Bronchial epithelial cell (primary cell): ENCODE measurements around the gene RHBDD3. TPM values are rescaled to one million over a fixed set of nuclear protein-coding genes. Genes with fewer than 3 reads are reported as not detected.

ENCODE experiments used
- DNase-seq: peaks from one replicate; pipeline ENCODE4 v3.0.0-alpha.2; 2010; ENCODE audit warnings: low read depth
- FAIRE-seq: peaks from 2 replicates; lab custom pipeline; 2011; peaks lifted over from hg19 to GRCh38; lab: Jason Lieb, UNC
- H3K27me3 ChIP-seq: 2 replicates; pipeline ENCODE4 v1.5.1; 2011; ENCODE audit warnings: low read length; ENCODE audit not compliant: control insufficient read depth, insufficient read depth
- H3K36me3 ChIP-seq: 2 replicates; pipeline ENCODE4 v1.5.1; 2011; ENCODE audit warnings: low read length; ENCODE audit not compliant: control insufficient read depth, insufficient read depth
- H3K4me3 ChIP-seq: 2 replicates; pipeline ENCODE4 v1.5.1; 2011; ENCODE audit warnings: mild to moderate bottlenecking, low read depth, low read length, control low read depth
- CTCF ChIP-seq: IDR thresholded peaks from 2 replicates; pipeline ENCODE4 v1.5.1; 2011; ENCODE audit warnings: mild to moderate bottlenecking, moderate library complexity, low read length, control low read depth, inconsistent platforms; ENCODE audit not compliant: insufficient read depth, severe bottlenecking
- total RNA-seq: library from RNA; depleted of rRNA; stranded (reverse); fragments of >200 nt; gene quantifications from 2 replicates; pipeline ENCODE4 v1.2.1, GENCODE V29; 2014

Gene RHBDD3
- total RNA-seq, 1 donor from 2014 or later: 21.6 TPM

- FAIRE-seq: peak; percentile 68
- H3K36me3 ChIP-seq: peaks cover 20% of the 10 kb centered on the region
- H3K27me3 ChIP-seq: no peaks in the 10 kb centered on the region
- H3K4me3 ChIP-seq: no peak overlapping the region
- no peak for DNase-seq
- no peak for TF ChIP-seq CTCF
Measured at GRCh38 chr22:29301716-29302401, 34.1 kb upstream of the RHBDD3 start.

GRCh38 chr22:29300807-29301601 is 33.2 kb upstream of the RHBDD3 start:
- Histone ChIP-seq H3K36me3 (peaks cover 23% of the 10 kb centered on the region), H3K4me3 (no peak overlapping the region), H3K27me3 (no peaks in the 10 kb centered on the region)
- DNase-seq (no peak), FAIRE-seq (no peak)
- TF ChIP-seq CTCF: no peak

- Histone ChIP-seq H3K36me3 (peaks cover 26% of the 10 kb centered on the region), H3K27me3 (no peaks in the 10 kb centered on the region), H3K4me3 (no peak overlapping the region)
- TF ChIP-seq CTCF: no peak
- FAIRE-seq (no peak), DNase-seq (no peak)
Measured at GRCh38 chr22:29300467-29300806, 32.7 kb upstream of the RHBDD3 start.

GRCh38 chr22:29299136-29299900 is 31.5 kb upstream of the RHBDD3 start:
- Histone ChIP-seq H3K36me3 (peaks cover 26% of the 10 kb centered on the region), H3K27me3 (no peaks in the 10 kb centered on the region), H3K4me3 (no peak overlapping the region)
- DNase-seq (no peak), FAIRE-seq (peak; percentile 52)
- TF ChIP-seq CTCF: no peak

GRCh38 chr22:29298641-29299040 is 30.9 kb upstream of the RHBDD3 start:
- DNase-seq: no peak
- Histone ChIP-seq H3K27me3 (no peaks in the 10 kb centered on the region), H3K36me3 (peaks cover 26% of the 10 kb centered on the region), H3K4me3 (no peak overlapping the region)
- no peak for TF ChIP-seq CTCF
- FAIRE-seq: no peak
